ENCODE results near the gene ARHGAP26. TPM values are rescaled to one million over a fixed set of nuclear protein-coding genes. Genes with fewer than 3 reads are reported as not detected.
A peak's percentile ranks its signal among the peaks of the same experiment; 100 is the strongest.

Gene ARHGAP26
- total RNA-seq, 2 experiments from 2014 or later = 17.0 to 19.5 TPM

GRCh38 chr5:143180751-143181150 lies 410.6 kb downstream of the ARHGAP26 start:
- H3K4me3 Mint-ChIP-seq = no peak overlapping the region
- CTCF ChIA-PET = no interaction called here
- peaks cover 15% of the 10 kb centered on the region for H3K4me1 Mint-ChIP-seq (ENCODE audit: low read depth)
- H3K27me3 Mint-ChIP-seq (ENCODE audit: low read depth) = no peaks in the 10 kb centered on the region
- peaks cover 8% of the 10 kb centered on the region for H3K36me3 Mint-ChIP-seq (ENCODE audit: low read depth)
- intact Hi-C loops (cut with micrococcal nuclease) = loop anchor here (5.0 to 10.0 kb wide), 2 partner anchors 148 to 1004 kb away; no protein-coding TSS in a partner anchor
- H3K9me3 Mint-ChIP-seq = no peaks in the 10 kb centered on the region
- no peak for DNase-seq
- no peak overlapping the region for H3K27ac Mint-ChIP-seq

GRCh38 chr5:143181173-143181572 lies 411.0 kb downstream of the ARHGAP26 start:
- no peak overlapping the region for H3K4me3 Mint-ChIP-seq
- CTCF ChIA-PET = interaction anchor here (1.2 kb wide), 1 partner anchor 293 kb away, joined by 3 read pairs; no protein-coding TSS in a partner anchor
- H3K9me3 Mint-ChIP-seq = no peaks in the 10 kb centered on the region
- no peaks in the 10 kb centered on the region for H3K27me3 Mint-ChIP-seq (ENCODE audit: low read depth)
- intact Hi-C loops (cut with micrococcal nuclease) = loop anchor here (5.0 to 10.0 kb wide), 2 partner anchors 149 to 1004 kb away; no protein-coding TSS in a partner anchor
- no peak for DNase-seq
- peaks cover 17% of the 10 kb centered on the region for H3K4me1 Mint-ChIP-seq (ENCODE audit: low read depth)
- peaks cover 8% of the 10 kb centered on the region for H3K36me3 Mint-ChIP-seq (ENCODE audit: low read depth)
- H3K27ac Mint-ChIP-seq = no peak overlapping the region

- intact Hi-C loops (cut with micrococcal nuclease) = loop anchor here (2.0 to 10.0 kb wide), 4 partner anchors 41 to 1003 kb away; no protein-coding TSS in a partner anchor
- Mint-ChIP-seq H3K9me3 (no peaks in the 10 kb centered on the region), H3K4me3 (no peak overlapping the region), H3K27me3 (ENCODE audit: low read depth) (no peaks in the 10 kb centered on the region), H3K36me3 (ENCODE audit: low read depth) (peaks cover 8% of the 10 kb centered on the region), H3K4me1 (ENCODE audit: low read depth) (peaks cover 23% of the 10 kb centered on the region), H3K27ac (peak overlapping the region; percentile 68)
- CTCF ChIA-PET = interaction anchor here (0.6 to 1.9 kb wide), 4 partner anchors 13 to 541 kb away, joined by 3 to 7 read pairs (median 3); no protein-coding TSS in a partner anchor
- no peak for DNase-seq
These were observed 411.9 kb downstream of the ARHGAP26 start for GRCh38 chr5:143182106-143182505.

- Mint-ChIP-seq H3K27ac (peak overlapping the region; percentile 68), H3K4me1 (ENCODE audit: low read depth) (peaks cover 29% of the 10 kb centered on the region), H3K36me3 (ENCODE audit: low read depth) (peaks cover 8% of the 10 kb centered on the region), H3K9me3 (no peaks in the 10 kb centered on the region), H3K4me3 (no peak overlapping the region), H3K27me3 (ENCODE audit: low read depth) (no peaks in the 10 kb centered on the region)
- DNase-seq = peak; percentile 73
- CTCF ChIA-PET = interaction anchor here (0.6 to 1.9 kb wide), 6 partner anchors 14 to 542 kb away, joined by 3 to 8 read pairs (median 4); partner anchors contain the start of gene NR3C1
- intact Hi-C loops (cut with micrococcal nuclease) = loop anchor here (1.0 to 10.0 kb wide), 5 partner anchors 40 to 1002 kb away; no protein-coding TSS in a partner anchor
These were observed 413.0 kb downstream of the ARHGAP26 start for GRCh38 chr5:143182901-143183820.

- peak overlapping the region; percentile 68 for H3K27ac Mint-ChIP-seq
- no peak overlapping the region for H3K4me3 Mint-ChIP-seq
- intact Hi-C loops (cut with micrococcal nuclease) = loop anchor here (1.0 to 10.0 kb wide), 5 partner anchors 39 to 1001 kb away; no protein-coding TSS in a partner anchor
- peaks cover 8% of the 10 kb centered on the region for H3K36me3 Mint-ChIP-seq (ENCODE audit: low read depth)
- H3K4me1 Mint-ChIP-seq (ENCODE audit: low read depth) = peaks cover 31% of the 10 kb centered on the region
- no peak for DNase-seq
- no peaks in the 10 kb centered on the region for H3K9me3 Mint-ChIP-seq
- H3K27me3 Mint-ChIP-seq (ENCODE audit: low read depth) = no peaks in the 10 kb centered on the region
- CTCF ChIA-PET = interaction anchor here (1.2 kb wide), 1 partner anchor 220 kb away, joined by 4 read pairs; the partner anchor contains the start of gene NR3C1
These were observed 413.8 kb downstream of the ARHGAP26 start for GRCh38 chr5:143183989-143184388.

GRCh38 chr5:143186623-143187022 lies 416.4 kb downstream of the ARHGAP26 start:
- Mint-ChIP-seq H3K27ac (peak overlapping the region; percentile 21), H3K4me3 (no peak overlapping the region), H3K27me3 (ENCODE audit: low read depth) (no peaks in the 10 kb centered on the region), H3K36me3 (ENCODE audit: low read depth) (peaks cover 5% of the 10 kb centered on the region), H3K4me1 (ENCODE audit: low read depth) (peaks cover 31% of the 10 kb centered on the region), H3K9me3 (peaks cover 6% of the 10 kb centered on the region)
- CTCF ChIA-PET = interaction anchor here (0.6 to 2.0 kb wide), 5 partner anchors 8 to 445 kb away, joined by 3 to 4 read pairs (median 3); no protein-coding TSS in a partner anchor
- intact Hi-C loops (cut with micrococcal nuclease) = loop anchor here (10.0 kb wide), 1 partner anchor 998 kb away; no protein-coding TSS in a partner anchor
- DNase-seq = peak; percentile 13

GRCh38 chr5:143187495-143187894 lies 417.3 kb downstream of the ARHGAP26 start:
- no peaks in the 10 kb centered on the region for H3K27me3 Mint-ChIP-seq (ENCODE audit: low read depth)
- no peak overlapping the region for H3K27ac Mint-ChIP-seq
- peaks cover 6% of the 10 kb centered on the region for H3K9me3 Mint-ChIP-seq
- peaks cover 29% of the 10 kb centered on the region for H3K4me1 Mint-ChIP-seq (ENCODE audit: low read depth)
- CTCF ChIA-PET = interaction anchor here (0.6 to 2.0 kb wide), 3 partner anchors 21 to 213 kb away, joined by 3 to 4 read pairs (median 4); no protein-coding TSS in a partner anchor
- intact Hi-C loops (cut with micrococcal nuclease) = loop anchor here (10.0 kb wide), 1 partner anchor 997 kb away; no protein-coding TSS in a partner anchor
- no peak overlapping the region for H3K4me3 Mint-ChIP-seq
- DNase-seq = no peak
- H3K36me3 Mint-ChIP-seq (ENCODE audit: low read depth) = peaks cover 6% of the 10 kb centered on the region

- peaks cover 6% of the 10 kb centered on the region for H3K9me3 Mint-ChIP-seq
- CTCF ChIA-PET = interaction anchor here (0.6 kb wide), 1 partner anchor 811 kb away, joined by 3 read pairs; no protein-coding TSS in a partner anchor
- peak overlapping the region; percentile 39 for H3K27ac Mint-ChIP-seq
- peaks cover 8% of the 10 kb centered on the region for H3K36me3 Mint-ChIP-seq (ENCODE audit: low read depth)
- peaks cover 24% of the 10 kb centered on the region for H3K4me1 Mint-ChIP-seq (ENCODE audit: low read depth)
- intact Hi-C loops (cut with micrococcal nuclease) = loop anchor here (10.0 kb wide), 1 partner anchor 997 kb away; no protein-coding TSS in a partner anchor
- no peak overlapping the region for H3K4me3 Mint-ChIP-seq
- no peak for DNase-seq
- H3K27me3 Mint-ChIP-seq (ENCODE audit: low read depth) = no peaks in the 10 kb centered on the region
These were observed 417.9 kb downstream of the ARHGAP26 start for GRCh38 chr5:143188083-143188482.

- intact Hi-C loops (cut with micrococcal nuclease) = loop anchor here (10.0 kb wide), 1 partner anchor 996 kb away; no protein-coding TSS in a partner anchor
- H3K4me1 Mint-ChIP-seq (ENCODE audit: low read depth) = peaks cover 18% of the 10 kb centered on the region
- no peak for DNase-seq
- no peak overlapping the region for H3K27ac Mint-ChIP-seq
- no peaks in the 10 kb centered on the region for H3K27me3 Mint-ChIP-seq (ENCODE audit: low read depth)
- peaks cover 6% of the 10 kb centered on the region for H3K9me3 Mint-ChIP-seq
- peaks cover 8% of the 10 kb centered on the region for H3K36me3 Mint-ChIP-seq (ENCODE audit: low read depth)
- H3K4me3 Mint-ChIP-seq = no peak overlapping the region
- CTCF ChIA-PET = interaction anchor here (0.6 kb wide), 2 partner anchors 69 to 811 kb away, joined by 3 read pairs; no protein-coding TSS in a partner anchor
These were observed 418.5 kb downstream of the ARHGAP26 start for GRCh38 chr5:143188692-143189091.

- H3K4me3 Mint-ChIP-seq = no peak overlapping the region
- H3K27me3 Mint-ChIP-seq (ENCODE audit: low read depth) = no peaks in the 10 kb centered on the region
- intact Hi-C loops (cut with micrococcal nuclease) = no loop called here
- peaks cover 10% of the 10 kb centered on the region for H3K36me3 Mint-ChIP-seq (ENCODE audit: low read depth)
- CTCF ChIA-PET = interaction anchor here (0.7 kb wide), 1 partner anchor 22 kb away, joined by 4 read pairs; no protein-coding TSS in a partner anchor
- no peak for DNase-seq
- H3K9me3 Mint-ChIP-seq = peaks cover 6% of the 10 kb centered on the region
- H3K4me1 Mint-ChIP-seq (ENCODE audit: low read depth) = peaks cover 16% of the 10 kb centered on the region
- H3K27ac Mint-ChIP-seq = no peak overlapping the region
These were observed 420.2 kb downstream of the ARHGAP26 start for GRCh38 chr5:143190260-143190810.

GRCh38 chr5:143191720-143192119 lies 421.5 kb downstream of the ARHGAP26 start:
- peaks cover 6% of the 10 kb centered on the region for H3K9me3 Mint-ChIP-seq
- H3K4me1 Mint-ChIP-seq (ENCODE audit: low read depth) = peaks cover 13% of the 10 kb centered on the region
- no peaks in the 10 kb centered on the region for H3K27me3 Mint-ChIP-seq (ENCODE audit: low read depth)
- peaks cover 10% of the 10 kb centered on the region for H3K36me3 Mint-ChIP-seq (ENCODE audit: low read depth)
- no peak overlapping the region for H3K27ac Mint-ChIP-seq
- H3K4me3 Mint-ChIP-seq = no peak overlapping the region
- CTCF ChIA-PET = interaction anchor here (0.6 kb wide), 1 partner anchor 130 kb away, joined by 4 read pairs; no protein-coding TSS in a partner anchor
- intact Hi-C loops (cut with micrococcal nuclease) = no loop called here
- no peak for DNase-seq
